ENCODE results near the gene TMEM141.

Gene TMEM141

DNA sequence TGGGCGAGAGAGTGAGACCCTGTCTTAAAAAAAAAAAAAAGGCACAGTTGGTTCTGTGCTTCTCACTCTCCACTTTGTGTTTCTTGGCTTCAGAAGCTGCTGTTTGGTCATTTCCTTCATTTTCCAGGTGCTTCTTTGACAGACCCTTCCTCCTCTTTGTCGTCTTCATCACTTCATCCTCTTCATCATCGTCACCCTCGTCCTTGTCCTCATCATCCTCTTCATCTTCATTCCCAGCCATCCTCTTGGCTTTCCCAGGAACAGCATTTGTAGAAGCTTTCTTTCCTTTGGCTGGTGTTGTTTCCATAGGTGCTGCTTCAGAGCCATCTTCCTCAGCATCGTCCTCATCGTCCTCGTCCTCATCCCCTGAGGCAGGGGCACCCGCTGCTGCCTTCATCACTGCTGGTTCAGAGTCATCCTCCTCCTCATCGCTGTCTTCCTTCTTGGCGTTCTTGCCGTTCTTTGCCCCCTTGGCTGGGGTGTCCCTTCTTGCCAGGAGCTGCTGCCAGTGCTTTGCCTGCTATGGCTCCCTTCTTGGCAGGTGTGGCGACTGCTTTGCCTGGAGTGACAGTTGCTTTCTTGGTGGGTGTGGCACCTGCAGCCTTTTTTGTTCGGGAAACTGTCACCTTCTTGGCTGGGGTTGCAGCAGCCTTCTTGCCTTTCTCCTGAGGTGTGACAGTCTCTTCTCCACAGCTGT is 23.7 kb downstream of the TMEM141 start:
- DNase-seq: no peak

DNA sequence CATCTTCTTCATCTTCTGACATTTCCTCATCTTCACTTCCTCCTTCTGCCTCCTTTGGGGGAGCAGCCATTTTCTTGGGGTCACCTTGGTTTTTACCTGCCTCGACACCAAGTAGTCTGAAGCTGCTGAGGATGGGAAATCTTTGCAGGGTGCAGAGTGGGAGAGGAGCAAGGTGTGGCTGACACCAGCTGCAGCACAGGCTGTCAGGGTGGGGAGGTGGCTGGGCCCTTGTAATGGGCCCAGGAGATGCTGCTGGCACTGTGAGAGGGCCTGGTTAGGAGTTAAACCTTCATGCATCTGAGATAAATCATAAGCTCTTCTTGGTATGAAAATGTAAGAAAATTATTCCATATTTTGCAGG is 24.3 kb downstream of the TMEM141 start:
- DNase-seq: no peak

DNA sequence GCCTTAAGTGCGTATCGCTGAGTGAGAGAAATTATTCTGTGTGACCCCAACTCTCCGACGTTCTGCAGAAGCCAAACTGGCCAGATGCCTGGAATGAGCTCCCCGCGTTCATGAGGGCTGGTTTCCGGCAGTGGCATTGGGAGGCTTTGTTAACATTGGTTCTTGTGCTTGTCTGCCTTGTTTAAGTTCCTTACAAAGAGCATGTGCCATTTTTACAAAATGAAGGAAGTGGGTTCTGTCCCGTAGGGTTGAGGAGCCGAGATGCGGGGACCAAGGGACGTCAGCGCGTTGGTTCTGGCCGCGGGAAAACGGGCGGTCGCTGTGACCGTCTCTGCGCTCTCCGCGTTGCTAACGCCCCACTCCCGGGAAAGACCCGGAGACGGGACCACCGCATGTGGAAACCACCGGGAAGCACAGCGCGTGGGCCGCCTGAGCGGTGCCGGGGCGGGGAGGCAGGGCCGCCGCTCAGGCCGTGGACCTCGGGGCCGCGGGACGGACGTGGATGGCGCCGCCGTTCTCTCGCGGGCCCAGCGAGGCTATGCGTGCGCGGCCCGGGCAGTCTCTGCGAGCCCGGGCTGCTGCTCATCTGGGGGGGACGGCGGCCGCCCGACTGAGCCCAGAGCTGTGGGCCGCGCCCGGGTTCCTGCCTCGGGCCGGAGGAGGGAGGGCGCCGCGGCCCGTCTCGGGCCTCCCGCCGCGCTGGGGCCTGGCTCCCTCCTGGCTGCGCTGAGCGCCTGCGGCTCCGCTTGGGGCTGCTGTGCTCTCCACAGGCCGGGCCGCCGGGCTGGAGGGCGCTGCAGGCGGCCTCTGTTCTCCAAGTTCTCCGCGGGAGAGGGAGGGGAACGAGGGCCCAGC is 30.1 kb downstream of the TMEM141 start:
- peak; percentile 23 for DNase-seq

DNA sequence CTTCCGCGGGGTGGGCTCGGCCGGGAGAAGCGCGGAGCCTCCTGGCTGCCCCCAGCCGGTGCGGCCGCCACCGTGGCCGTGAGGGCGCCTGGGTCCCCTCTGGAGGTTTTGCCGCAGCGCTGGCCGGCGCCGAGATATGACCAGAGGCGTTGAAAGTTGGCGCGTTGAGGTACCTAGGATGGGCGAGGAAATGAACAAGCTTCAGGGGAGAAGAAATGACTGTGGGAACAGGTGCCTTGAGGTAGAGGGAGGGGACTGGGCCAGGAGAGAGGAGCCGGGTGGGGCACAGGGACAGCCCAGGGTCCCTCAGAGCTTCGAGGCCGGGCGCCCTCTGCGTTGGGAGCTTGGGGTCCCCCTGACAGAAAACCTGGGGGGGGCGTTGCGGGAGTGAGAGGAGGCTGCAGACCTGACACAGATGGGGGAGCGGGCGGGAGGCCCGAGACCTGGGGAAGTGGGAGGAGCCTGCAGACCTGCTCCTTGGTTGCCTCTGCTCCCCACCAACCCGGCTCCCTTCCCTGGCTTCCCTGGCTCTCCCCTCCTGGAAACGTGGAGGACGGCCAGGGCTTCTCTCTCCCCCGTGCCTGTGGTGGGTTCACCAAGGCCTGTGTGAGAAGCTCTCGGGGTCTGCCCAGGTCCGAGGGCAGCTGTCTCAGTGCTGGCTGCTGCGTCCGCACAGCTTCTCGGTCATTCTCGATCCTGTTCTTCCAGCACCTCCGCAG is 30.8 kb downstream of the TMEM141 start:
- no peak for DNase-seq

DNA sequence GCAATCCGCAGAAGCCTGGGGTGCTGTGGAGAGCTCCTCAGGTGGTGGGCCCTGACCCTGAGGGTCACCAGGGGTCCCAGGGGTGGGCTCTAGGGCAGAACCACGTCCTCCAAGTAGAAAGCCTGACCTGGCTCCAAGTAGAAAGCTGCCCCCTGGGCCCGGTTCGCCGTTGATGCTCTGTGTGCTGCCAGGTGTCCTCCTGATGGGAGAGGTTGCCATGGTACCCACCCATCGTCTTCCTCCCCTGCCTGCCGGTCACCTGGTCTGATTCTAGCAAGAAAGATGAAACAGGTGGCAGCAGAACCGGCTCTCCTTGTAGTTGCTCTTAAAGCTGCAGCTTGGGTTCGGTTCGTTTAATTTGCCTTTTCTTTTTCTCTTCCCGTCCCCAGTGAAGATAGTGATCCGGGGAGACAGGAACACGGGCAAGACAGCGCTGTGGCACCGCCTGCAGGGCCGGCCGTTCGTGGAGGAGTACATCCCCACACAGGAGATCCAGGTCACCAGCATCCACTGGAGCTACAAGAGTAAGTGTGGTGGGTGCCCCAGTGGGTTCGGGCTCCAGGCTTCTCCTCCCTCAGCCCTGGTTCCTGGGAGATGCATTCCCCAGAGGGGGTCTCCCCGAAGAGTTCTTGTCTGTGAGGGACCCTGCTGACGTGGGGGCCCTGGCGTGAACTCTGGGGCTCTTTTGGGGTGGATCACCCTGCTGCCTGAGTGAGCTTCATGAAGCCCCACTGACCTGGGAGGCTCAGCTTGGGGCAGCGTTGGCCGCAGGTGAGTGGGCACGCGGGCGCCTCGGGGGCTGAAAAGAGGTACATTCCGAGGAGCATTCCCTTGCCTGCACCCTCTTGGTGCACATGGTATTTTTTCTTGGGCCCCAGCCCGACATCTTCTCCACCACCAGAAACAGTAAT is 32.2 kb downstream of the TMEM141 start:
- DNase-seq: no peak

DNA sequence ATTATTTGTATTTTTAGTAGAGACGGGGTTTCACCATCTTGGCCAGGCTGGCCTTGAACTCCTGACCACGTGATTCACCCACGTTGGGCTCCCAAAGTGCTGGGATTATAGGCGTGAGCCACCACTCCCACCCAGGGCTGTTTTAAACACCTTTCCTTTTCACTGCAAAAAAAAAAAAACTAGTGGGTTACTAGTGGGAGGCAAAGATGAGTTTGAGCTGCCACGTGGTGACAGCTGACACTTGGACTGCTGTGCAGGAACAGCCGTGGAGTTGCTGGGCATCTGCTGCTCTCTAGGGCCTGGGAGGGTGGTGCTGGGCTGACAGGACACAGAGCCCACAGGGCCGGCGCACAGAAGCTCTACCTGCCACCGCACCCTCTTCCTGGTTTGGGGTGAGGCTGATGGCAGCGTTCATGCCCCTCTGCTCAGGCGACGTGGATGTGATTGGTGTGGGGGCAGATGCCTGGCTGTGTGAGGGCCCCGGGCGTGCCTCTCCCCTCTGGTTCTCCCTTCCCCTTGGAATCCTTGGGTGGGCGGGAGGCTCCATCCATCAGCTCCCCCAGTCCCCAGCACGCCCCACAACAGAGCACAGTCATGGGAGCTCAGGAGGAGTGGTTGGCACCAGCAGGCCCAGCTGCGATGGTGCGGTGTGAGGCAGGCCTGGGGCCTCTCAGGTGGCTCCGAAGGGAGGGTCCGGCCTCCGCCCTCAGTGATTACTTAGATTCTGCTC is 33.5 kb downstream of the TMEM141 start:
- no peak for DNase-seq

DNA sequence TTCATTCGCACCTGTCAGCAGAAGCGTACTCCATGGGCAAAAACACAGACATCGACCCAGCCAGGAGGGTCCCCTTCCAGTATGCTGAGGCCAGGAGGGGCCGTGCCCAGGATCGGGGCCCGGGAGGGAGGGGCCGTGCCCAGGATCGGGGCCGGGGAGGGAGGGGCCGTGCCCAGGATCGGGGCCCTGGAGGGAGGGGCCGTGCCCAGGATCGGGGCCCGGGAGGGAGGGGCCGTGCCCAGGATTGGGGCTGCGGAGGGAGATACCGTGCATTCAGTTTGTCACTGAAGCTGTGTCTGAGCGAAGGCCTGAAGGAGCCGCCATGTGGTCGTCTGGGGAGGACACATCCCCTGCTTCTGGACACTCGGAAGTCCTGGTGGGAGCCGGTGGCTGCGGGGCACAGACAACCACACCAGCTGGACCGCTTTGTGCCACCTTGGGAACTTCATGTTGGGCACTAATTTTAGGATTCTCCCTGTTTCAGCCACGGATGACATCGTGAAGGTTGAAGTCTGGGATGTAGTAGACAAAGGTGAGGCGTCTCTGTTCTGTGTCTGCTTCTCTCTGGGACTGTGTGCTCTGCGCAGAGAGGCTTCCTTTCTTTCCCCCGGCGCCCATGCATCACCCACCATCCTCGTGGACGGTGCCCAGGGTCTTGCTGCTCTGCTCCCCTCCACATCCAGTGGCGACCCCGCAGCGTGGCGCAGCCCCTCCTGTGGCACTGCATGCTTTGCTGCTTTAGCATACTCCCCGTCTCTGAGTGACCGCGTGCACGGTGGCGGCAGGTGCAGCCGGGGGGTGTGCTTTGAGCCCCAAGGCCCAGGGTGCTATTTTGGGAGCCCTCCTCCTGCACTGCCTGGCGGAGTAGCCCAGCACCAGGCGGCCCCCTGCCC is 34.4 kb downstream of the TMEM141 start:
- DNase-seq: no peak

DNA sequence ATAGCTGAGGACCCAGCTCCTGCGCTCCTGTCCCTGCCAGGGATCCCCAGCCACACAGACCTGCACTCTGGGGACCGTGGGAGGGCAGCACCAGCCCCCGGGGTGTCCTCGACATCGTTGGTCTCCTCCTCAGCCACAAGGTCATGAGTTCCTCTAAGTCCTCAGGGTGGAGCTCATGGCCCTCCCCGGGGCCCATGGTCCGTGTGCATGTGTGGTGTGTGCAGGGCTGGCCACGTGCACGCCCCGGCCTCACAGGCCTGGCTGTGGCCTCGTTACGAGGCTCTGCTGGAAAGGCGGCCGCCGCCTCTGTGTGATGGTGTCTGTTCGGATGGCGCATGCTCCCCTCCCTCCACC is 35.0 kb downstream of the TMEM141 start:
- DNase-seq: no peak

DNA sequence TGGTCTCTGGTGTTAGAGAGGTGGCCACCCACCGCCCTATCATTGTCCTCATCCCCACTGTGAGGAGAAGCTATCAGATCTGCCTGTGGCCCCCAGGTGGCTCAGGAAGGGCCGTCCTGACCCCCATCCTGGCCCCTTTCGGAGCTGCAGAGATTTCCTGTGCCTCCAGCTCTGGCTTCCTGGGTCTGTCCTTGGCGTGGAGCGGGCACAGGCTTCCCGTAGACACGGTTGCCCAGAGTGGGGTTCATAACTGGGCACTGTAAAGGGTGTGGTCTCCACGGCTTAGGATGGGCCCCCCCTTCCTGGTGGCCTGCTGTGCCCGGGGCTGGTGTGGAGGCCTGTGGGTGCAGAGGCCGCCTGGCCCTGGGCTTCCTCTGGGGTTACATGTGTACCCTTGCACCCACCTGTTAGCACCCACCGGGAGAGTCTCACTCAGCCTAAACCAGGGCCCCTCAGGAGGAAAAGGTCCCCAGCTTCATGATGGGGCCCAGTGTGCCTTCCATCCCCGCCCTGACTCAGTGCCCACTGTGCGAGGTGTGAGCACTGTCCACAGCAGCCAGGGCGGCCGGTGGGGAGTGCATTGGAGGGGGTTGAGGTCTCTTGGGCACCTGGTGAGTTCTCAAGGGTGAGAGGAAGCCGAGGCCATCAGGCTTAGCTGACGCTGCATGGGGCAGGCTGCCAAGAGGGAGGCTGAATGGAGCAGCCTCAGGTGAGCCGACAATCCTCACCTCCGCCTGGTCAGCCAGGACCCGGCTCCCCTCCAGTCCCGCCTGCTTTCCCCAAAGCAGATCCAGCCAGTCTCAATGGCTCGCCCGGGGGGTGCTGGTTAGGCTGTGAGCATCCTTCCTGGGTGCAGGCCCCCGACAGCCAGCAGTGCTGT is 35.8 kb downstream of the TMEM141 start:
- DNase-seq: no peak

DNA sequence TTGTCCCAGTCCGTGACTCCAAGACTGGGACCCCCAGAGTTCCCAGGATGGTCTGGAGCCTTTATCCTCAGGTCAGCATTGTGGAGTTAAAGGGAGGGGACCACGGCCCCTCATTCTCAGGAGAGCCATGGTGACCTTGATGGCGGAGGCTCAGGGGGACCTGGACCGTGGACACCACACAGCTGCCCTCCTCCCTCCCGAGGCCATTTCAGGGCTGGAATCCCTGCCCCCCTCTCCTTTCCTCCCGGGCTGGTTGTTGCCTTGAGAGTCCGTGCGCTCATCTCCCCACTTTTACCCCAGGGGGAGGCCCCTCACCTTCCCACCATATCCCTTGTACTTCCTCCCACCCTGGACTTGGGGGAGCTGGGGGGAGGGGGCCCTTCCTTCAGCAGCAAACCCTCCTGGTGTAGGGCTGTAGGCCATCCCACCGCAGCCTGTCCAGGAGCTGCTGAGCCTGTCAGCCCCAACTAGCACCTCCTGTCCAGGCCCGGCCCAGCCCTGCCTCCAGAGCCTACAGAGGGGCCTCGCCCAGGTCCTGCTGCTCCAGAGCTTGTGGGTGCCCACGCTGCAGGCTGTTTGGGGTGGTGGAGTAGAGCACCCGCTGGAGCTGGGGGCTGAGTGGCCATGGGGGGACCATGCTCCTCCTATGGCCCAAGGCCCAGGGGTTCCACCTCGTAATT is 36.8 kb downstream of the TMEM141 start:
- no peak for DNase-seq

DNA sequence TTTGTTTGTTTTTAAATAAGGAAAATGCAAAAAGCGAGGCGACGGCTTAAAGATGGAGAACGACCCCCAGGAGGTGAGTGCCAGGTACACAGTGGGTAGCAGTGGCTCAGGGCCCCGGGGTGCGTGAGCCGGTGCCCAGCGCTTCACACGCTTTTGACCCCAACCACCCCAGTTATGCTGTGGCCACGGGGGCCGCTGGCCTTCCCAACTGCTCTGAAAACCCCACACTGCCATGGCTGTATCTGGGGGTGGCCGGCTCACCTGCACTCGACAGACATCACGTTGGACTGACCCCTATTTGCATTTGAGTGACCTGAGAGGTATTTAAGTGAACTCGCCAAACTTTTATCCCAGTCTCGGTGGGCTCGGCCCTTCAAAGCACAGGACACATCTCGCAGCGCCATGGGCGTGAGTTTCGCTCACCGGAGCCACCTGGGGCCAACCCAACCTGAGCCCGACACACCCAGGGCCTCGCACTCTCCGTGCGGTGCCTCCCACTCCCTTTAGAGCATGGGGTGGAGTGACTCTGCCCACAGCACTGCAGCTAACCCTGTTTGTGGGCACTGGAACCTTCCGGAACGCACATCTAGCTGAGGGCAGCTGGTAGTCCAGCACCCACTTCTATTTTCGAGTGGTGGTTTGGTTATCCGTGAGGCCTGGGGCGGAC is 37.5 kb downstream of the TMEM141 start:
- DNase-seq: no peak

DNA sequence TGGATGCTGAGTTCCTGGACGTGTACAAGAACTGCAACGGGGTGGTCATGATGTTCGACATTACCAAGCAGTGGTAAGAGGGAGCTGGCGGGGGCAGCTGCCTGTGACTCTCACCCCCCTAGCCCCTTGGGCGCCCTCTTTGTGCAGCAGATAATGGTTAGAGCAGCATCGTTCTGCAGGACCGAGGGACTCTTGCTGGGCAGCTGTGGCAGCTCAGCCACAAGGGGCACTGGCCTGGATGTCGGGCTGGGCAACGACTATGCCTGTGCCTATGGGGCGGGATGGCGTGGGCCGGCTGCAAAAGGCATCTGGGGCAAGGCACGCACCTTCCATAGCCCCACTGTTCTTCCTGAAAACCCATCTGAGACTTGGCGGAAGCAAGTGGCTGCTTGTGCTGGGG is 38.3 kb downstream of the TMEM141 start:
- no peak for DNase-seq

DNA sequence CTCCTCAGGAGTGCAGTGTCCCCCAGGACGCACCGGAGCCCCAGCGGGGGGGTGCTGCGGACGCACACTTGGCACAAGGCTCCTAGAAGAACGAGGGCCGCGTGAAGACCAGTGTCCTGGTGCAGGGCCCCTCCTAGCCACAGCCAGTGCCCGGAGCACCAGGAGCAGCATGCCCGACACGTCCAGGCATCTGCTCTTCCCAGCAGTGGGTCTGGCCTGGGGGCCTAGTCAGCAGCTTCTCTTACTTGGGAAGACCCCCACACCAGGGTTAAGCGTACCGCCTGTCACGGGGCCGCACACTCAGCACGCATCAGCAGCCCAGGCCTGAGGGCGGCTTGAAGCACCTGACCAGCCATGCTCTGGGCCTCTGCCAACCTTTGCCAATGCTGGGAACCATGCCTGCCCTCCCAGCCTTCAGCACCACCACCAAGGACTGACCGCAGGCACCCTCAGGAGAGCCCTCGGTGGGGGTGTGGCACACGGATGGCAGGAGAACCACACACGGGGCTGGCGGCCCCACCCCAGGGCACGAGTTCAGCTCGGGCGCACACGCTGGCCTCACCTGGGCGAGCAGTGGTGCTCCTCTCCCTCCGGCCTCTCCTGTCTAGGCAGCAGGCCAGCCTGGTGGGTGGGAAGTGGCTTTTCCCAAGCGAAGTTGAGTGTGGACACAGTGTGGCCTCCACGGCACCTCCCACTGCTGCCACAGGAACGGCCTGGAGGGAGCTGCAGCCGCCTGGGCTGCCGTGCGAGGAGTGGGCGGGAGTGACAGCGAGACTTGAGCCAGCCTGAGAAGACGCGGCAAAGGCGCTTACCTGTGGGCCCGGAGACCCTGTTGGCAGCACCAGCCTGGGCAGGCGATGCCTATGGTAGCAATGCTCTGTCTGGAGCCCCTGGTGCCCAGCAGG is 39.1 kb downstream of the TMEM141 start:
- no peak for DNase-seq

DNA sequence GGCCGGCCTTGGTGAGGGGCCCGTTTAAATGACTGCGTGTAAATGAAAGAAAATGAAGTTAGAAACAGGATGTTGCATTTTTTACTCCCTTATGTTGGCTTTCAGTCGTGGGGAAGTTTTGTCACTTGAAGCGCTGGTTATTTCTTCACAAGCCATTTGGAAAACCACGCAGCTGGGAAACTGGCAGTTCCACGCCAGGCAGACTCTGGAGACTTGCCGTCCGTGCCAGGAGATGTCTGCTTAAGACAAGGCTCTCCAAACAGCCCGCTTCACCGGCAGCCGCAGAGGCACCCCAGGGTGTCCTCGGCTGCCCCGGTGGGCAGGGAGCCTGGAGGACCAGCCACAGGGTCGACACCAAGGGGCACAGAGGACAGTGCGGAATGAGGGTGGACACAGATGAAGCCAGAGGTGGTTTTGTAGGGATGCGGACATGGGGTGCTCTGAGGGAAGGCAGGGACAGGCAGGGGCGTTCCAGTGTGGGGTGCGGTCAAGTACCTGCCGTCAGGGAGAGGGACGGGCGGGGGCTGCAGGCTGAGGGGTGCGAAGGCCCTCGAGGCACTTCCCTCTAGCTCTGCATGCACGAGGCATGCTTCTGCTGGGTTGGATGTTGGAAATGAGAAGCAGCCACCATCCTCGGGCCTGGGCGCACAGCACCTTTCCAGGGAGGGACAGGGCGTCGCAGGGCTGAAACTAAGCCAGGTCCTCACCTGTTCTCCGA is 40.0 kb downstream of the TMEM141 start:
- no peak for DNase-seq

DNA sequence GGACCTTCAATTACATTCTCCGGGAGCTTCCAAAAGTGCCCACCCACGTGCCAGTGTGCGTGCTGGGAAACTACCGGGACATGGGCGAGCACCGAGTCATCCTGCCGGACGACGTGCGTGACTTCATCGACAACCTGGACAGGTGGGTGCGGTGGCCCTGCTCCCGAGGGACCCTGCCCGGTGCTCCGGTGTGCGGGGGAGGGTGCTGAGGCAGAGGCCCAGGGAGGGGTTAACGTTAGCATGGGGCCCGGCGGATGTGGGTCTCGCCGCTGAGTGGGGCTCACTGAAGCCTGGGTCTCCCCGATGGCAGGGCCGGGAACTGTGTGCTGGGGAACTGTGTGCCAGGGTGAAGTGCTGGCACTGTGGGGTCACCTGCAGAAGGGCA is 40.6 kb downstream of the TMEM141 start:
- DNase-seq: no peak

DNA sequence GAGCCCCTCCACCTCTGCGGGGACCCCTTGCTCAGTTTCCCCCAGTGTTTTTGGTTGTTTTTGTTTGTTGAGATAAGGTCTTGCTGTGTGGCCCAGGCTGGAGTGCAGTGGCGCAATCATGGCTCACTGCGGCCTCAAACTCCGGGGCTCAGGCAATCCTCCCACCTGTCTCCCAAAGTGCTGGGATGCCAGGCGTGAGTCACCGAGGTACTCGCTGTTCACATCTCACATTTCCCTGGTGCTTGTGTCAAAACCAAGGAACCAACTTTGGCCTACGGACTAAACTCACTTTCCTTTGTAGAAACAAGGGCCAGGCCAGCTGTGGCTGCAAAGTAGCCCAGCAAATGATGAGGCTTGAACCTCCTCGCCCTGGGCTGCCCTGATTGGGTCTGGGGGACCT is 41.4 kb downstream of the TMEM141 start:
- no peak for DNase-seq

Measured in fibroblast of skin of abdomen (primary cell).